Rectal smooth muscle tissue (tissue), 1 donor: Measurements from ENCODE around the gene KLHDC7B.

ENCODE experiments used
- H3K27ac ChIP-seq: one replicate; pipeline ENCODE4 v1.7.0; 2013; ENCODE audit warnings: low read depth, low read length, inconsistent platforms
- H3K27me3 ChIP-seq: one replicate; pipeline ENCODE4 v1.7.0; 2013; ENCODE audit warnings: low read length; ENCODE audit not compliant: control insufficient read depth, insufficient read depth
- H3K36me3 ChIP-seq: one replicate; pipeline ENCODE4 v1.7.0; 2013; ENCODE audit warnings: low read length; ENCODE audit not compliant: control insufficient read depth, insufficient read depth
- H3K4me1 ChIP-seq: one replicate; pipeline ENCODE4 v1.7.0; 2013; ENCODE audit warnings: low read length; ENCODE audit not compliant: control insufficient read depth, insufficient read depth
- H3K4me3 ChIP-seq: one replicate; pipeline ENCODE4 v1.7.0; 2013; ENCODE audit warnings: low read length
- H3K9ac ChIP-seq: one replicate; pipeline ENCODE4 v1.7.0; 2013; ENCODE audit warnings: low read length

Gene KLHDC7B

GRCh38 chr22:50526834-50527801 is 18.6 kb upstream of the KLHDC7B start:
- H3K36me3 ChIP-seq = peaks cover 14% of the 10 kb centered on the region
- H3K9ac ChIP-seq = no peak overlapping the region
- peaks cover 6% of the 10 kb centered on the region for H3K4me1 ChIP-seq
- H3K27ac ChIP-seq = peak overlapping the region; percentile 77
- peak overlapping the region; percentile 71 for H3K4me3 ChIP-seq
- peaks cover 9% of the 10 kb centered on the region for H3K27me3 ChIP-seq

GRCh38 chr22:50527921-50528681 is 17.6 kb upstream of the KLHDC7B start:
- Histone ChIP-seq H3K36me3 (peaks cover 5% of the 10 kb centered on the region), H3K27me3 (peaks cover 9% of the 10 kb centered on the region), H3K4me3 (no peak overlapping the region), H3K27ac (no peak overlapping the region), H3K4me1 (peaks cover 6% of the 10 kb centered on the region), H3K9ac (no peak overlapping the region)

DNA sequence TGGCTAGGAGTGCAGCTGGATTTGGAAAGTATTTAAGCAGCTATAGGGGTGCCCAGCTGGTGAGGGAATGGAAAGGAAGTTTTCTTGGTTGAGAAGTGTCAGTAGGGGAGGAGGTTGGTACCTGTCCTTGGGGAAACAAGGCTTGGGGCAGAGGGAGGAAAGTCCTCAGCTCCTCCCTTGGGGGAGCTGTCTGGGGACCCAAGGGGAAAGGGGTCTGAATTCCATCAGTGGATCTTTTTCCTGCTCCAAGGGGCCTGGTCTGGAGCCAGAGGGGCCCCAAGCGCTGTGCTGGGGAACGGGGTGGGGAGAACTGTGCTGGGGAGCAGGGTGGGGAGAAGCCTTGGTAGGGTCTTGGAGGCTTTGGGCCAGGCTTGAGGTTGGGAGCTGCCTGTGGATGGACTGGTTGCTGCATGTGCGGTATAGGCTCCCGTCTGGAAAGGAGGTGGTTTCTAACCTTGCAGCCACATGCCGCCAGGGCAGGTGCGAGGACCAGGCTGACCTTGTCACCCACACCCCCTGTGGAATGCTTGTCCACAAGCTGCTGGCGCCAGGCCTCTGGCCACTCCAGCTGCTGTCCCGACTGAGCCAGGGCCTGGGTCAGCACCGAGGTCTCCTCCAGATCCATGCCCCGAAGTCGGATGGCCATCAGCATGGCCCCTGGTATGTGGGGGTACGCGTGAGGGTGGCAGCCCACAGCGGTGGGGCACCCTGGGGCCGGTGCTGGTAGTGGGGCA is 16.9 kb upstream of the KLHDC7B start:
- peaks cover 9% of the 10 kb centered on the region for H3K27me3 ChIP-seq
- H3K27ac ChIP-seq = peak overlapping the region; percentile 56
- H3K4me1 ChIP-seq = peaks cover 6% of the 10 kb centered on the region
- H3K9ac ChIP-seq = no peak overlapping the region
- peak overlapping the region; percentile 67 for H3K4me3 ChIP-seq
- no peaks in the 10 kb centered on the region for H3K36me3 ChIP-seq

DNA sequence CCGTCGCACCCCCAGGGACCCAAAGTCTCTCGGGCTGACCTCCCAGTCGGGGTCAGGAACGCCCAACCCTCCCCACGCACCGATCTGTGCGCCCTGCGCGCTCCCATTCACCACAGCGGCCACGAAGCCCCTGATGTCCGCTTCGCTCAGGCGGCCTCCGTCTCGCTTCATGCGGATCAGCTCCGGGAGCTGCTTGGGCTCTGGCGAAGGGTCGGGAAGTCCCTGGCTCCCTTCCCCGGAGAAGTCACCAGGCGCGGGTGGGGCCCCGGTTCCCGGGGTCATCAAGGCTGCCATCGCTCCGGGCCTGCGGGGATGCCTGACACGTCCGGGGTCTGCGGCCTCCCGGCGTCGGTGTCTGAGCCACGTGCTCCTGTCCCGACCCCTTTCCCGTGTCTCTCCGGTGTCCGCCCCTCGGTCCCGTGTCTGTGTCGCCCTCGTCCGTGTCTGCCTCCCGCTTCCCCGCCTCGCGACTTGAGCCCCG is 16.2 kb upstream of the KLHDC7B start:
- peaks cover 9% of the 10 kb centered on the region for H3K27me3 ChIP-seq
- H3K27ac ChIP-seq = peak overlapping the region; percentile 56
- peak overlapping the region; percentile 38 for H3K9ac ChIP-seq
- peak overlapping the region; percentile 67 for H3K4me3 ChIP-seq
- H3K4me1 ChIP-seq = peaks cover 6% of the 10 kb centered on the region
- H3K36me3 ChIP-seq = no peaks in the 10 kb centered on the region

GRCh38 chr22:50529897-50530579 is 15.7 kb upstream of the KLHDC7B start, which contains the start of gene TYMP:
TSS of gene TYMP (minus strand) at chr22:50530012. CDS start at chr22:50529709, 303 bp downstream.
- Histone ChIP-seq H3K36me3 (no peaks in the 10 kb centered on the region), H3K27me3 (peaks cover 9% of the 10 kb centered on the region), H3K4me3 (peak within 1 kb of the TSS; percentile 80), H3K27ac (peak within 1 kb of the TSS; percentile 85), H3K9ac (peak within 1 kb of the TSS; percentile 71), H3K4me1 (peaks cover 6% of the 10 kb centered on the region)

GRCh38 chr22:50530580-50530876 is 15.2 kb upstream of the KLHDC7B start:
- peak overlapping the region; percentile 85 for H3K27ac ChIP-seq
- H3K4me3 ChIP-seq = peak overlapping the region; percentile 67
- H3K9ac ChIP-seq = peak overlapping the region; percentile 71
- no peaks in the 10 kb centered on the region for H3K36me3 ChIP-seq
- H3K27me3 ChIP-seq = peaks cover 9% of the 10 kb centered on the region
- H3K4me1 ChIP-seq = peaks cover 6% of the 10 kb centered on the region

- H3K4me3 ChIP-seq = peak overlapping the region; percentile 80
- H3K27ac ChIP-seq = peak overlapping the region; percentile 85
- peaks cover 6% of the 10 kb centered on the region for H3K4me1 ChIP-seq
- peak overlapping the region; percentile 97 for H3K9ac ChIP-seq
- no peaks in the 10 kb centered on the region for H3K36me3 ChIP-seq
- H3K27me3 ChIP-seq = peaks cover 9% of the 10 kb centered on the region
These were observed 14.7 kb upstream of the KLHDC7B start for GRCh38 chr22:50530877-50531545.

DNA sequence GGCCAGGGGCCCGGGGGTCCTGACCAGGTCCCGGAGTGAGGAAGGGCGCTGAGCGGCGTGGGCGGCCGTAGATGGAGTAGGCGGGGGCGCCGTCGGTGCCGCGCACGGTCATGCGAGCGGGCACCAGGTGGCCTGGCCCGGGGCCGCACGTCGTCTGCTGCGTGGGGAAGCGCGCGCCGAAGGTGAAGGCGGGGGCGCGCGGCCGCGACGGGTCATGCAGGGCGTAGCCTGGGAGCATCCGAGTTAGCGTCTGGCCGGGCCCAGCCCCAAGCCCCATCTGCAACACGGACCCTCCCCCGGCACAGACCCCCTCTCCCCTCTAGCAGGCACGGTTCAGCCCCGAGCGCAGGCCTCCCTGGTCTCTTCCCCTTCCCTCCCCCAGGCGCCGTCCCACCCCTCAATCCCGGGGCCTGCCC is 14.1 kb upstream of the KLHDC7B start:
- H3K36me3 ChIP-seq = no peaks in the 10 kb centered on the region
- H3K27ac ChIP-seq = peak overlapping the region; percentile 85
- peaks cover 5% of the 10 kb centered on the region for H3K4me1 ChIP-seq
- H3K27me3 ChIP-seq = peaks cover 9% of the 10 kb centered on the region
- H3K9ac ChIP-seq = peak overlapping the region; percentile 97
- peak overlapping the region; percentile 80 for H3K4me3 ChIP-seq

GRCh38 chr22:50531962-50532674 is 13.6 kb upstream of the KLHDC7B start:
- peak overlapping the region; percentile 85 for H3K27ac ChIP-seq
- peaks cover 9% of the 10 kb centered on the region for H3K27me3 ChIP-seq
- peaks cover 2% of the 10 kb centered on the region for H3K4me1 ChIP-seq
- H3K4me3 ChIP-seq = peak overlapping the region; percentile 80
- H3K9ac ChIP-seq = no peak overlapping the region
- H3K36me3 ChIP-seq = no peaks in the 10 kb centered on the region

GRCh38 chr22:50532824-50533796 is 12.6 kb upstream of the KLHDC7B start:
- Histone ChIP-seq H3K4me1 (peaks cover 2% of the 10 kb centered on the region), H3K27me3 (peaks cover 9% of the 10 kb centered on the region), H3K9ac (no peak overlapping the region), H3K4me3 (no peak overlapping the region), H3K36me3 (no peaks in the 10 kb centered on the region), H3K27ac (no peak overlapping the region)
